Left ventricle myocardium inferior (tissue), 1 donor: Measurements from ENCODE around the gene PAM. TPM values are rescaled to one million over a fixed set of nuclear protein-coding genes. Genes with fewer than 3 reads are reported as not detected.
A peak's percentile ranks its signal among the peaks of the same experiment; 100 is the strongest.

Experiments used
- DNase-seq: peaks from one replicate; pipeline ENCODE4 v3.0.0-alpha.2; 2020
- H3K27ac ChIP-seq: fragments of 200-600 bp; replicated peaks from 2 replicates; pipeline ENCODE4 v1.8.0; 2021
- H3K27me3 ChIP-seq: fragments of 200-600 bp; 2 replicates; pipeline ENCODE4 v1.8.0; 2021; ENCODE audit warnings: low read depth
- H3K36me3 ChIP-seq: fragments of 200-600 bp; 2 replicates; pipeline ENCODE4 v1.8.0; 2021
- H3K4me1 ChIP-seq: fragments of 200-600 bp; 2 replicates; pipeline ENCODE4 v1.8.0; 2021
- H3K4me3 ChIP-seq: fragments of 200-600 bp; 2 replicates; pipeline ENCODE4 v1.8.0; 2021; ENCODE audit warnings: mild to moderate bottlenecking, moderate library complexity
- H3K9me3 ChIP-seq: fragments of 200-600 bp; replicated peaks from 2 replicates; pipeline ENCODE4 v1.8.0; 2021
- intact Hi-C: fragments of 100-400 bp; cut with micrococcal nuclease; formaldehyde crosslinking; loops from one replicate; pipeline ENCODE4 v1.11.0; 2022
- total RNA-seq: library from RNA; stranded (reverse); fragmentation: NEBNext Ultra II Directional; extraction: Animal tissue kit (Norgen Biotek cat#: 25700); gene quantifications from one replicate; pipeline ENCODE4 v1.2.1, GENCODE V29; 2021
- TF ChIP-seq, protein P1 (sequence below): fragments of 200-600 bp; IDR thresholded peaks from 2 replicates; pipeline ENCODE4 v1.8.0; 2021; ENCODE audit warnings: antibody characterized with exemption, mild to moderate bottlenecking, borderline replicate concordance
- donor health status: DM: no; HTN: yes; CAD: no; lungs with severe emphysema.

PAM gene
- total RNA-seq, 1 donor from 2014 or later = 1,051 TPM

DNA sequence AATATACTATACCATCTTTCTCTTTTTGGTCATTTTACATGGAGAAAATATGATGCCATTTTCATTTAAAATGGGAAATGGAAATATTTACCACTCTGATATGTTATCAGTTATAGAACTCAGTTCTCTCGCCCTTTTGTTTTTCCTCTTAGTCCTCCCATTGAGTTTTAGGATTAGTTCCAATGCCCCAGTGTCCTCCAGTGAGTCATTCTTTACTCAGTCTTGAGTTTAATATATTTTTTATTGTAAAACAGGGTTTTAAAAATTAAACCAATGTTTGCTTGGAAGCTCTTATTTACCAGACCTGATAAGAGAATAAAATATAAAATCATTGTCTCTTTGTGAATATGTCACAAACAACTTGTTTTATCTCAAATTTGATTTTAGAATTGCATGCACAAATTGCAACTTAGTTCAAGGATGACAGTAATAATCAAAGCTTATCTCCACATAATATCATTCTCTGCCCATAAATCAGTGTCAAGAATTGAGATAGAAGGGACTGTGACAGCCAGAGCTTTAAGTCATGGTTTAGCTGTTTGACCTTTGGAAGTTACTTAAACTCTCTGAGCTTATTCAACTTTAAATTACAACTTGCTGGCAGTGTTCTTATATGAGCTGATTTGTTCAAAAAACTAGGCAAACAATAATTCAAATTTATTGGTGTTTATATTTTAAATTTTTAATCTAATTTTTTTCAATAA, 166.4 kb downstream of the PAM start:
- Histone ChIP-seq H3K27me3 (no peaks in the 10 kb centered on the region), H3K4me1 (peaks cover 59% of the 10 kb centered on the region), H3K36me3 (peaks cover 20% of the 10 kb centered on the region), H3K27ac (peak overlapping the region; percentile 7), H3K4me3 (no peak overlapping the region), H3K9me3 (no peaks in the 10 kb centered on the region)
- TF ChIP-seq, protein P1, sequence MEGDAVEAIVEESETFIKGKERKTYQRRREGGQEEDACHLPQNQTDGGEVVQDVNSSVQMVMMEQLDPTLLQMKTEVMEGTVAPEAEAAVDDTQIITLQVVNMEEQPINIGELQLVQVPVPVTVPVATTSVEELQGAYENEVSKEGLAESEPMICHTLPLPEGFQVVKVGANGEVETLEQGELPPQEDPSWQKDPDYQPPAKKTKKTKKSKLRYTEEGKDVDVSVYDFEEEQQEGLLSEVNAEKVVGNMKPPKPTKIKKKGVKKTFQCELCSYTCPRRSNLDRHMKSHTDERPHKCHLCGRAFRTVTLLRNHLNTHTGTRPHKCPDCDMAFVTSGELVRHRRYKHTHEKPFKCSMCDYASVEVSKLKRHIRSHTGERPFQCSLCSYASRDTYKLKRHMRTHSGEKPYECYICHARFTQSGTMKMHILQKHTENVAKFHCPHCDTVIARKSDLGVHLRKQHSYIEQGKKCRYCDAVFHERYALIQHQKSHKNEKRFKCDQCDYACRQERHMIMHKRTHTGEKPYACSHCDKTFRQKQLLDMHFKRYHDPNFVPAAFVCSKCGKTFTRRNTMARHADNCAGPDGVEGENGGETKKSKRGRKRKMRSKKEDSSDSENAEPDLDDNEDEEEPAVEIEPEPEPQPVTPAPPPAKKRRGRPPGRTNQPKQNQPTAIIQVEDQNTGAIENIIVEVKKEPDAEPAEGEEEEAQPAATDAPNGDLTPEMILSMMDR = no peak
- no peak for DNase-seq
- intact Hi-C loops = no loop called here

DNA sequence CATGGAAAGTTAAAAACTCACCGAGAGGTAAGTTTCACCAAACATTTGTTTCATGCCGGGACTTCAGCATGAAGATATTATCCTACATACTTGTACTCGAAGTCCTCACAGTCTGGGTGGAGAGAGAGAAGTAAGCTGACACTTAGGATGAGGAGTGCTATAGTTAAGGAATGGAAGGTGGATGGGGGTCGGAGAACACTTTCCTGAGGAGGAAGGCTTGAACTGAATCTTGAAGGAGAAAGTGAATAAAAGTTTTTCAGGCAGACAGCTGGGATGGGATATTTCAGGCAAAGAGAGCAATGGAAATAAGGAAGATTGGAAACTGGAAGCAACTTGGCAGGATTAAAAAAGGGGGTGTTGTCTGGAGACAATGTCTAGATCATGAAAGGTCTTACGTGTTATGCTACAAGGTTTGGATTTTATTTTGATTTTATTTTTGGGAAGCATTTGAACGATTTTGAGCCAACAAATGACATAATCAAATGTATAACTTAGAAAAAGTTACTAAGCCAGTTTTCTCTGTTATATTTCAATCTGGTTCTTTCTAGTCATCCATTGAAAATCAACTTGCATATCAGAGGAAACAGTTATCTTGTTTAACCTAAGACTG, 167.1 kb downstream of the PAM start:
- Histone ChIP-seq H3K27me3 (no peaks in the 10 kb centered on the region), H3K4me1 (peaks cover 52% of the 10 kb centered on the region), H3K9me3 (no peaks in the 10 kb centered on the region), H3K36me3 (peaks cover 27% of the 10 kb centered on the region), H3K4me3 (no peak overlapping the region), H3K27ac (no peak overlapping the region)
- intact Hi-C loops = no loop called here
- TF ChIP-seq, protein P1 = no peak
- DNase-seq = no peak

DNA sequence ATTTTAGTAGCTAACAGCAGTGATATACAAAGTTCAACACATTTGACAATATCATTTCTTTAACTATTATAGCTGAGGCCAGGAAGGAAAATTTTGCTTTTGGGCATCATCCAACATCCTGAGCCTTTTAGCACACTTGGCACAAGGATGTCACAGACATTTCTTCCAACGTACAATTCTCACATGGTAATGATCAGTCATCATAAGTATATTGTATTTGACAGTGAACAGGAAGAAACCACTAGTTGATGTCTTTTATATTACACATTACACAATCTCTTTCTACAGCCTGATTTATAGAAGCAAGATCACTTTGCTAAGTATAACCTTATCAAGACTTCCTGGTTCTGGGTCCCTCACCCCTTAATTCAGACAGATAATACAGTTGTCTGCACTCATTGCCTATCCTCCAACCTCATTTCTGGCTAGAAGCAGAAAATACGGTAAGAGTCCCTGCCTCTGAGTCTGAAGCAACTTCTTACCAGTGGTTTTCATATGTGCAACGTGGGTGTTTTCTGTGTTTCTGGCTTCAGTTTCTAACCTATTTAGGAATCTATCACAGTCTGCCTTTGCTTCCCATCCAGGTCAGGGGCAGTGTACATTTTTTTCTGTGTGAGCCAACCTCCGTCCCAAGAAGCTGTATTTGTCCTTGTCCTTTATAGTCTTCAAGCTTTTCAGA, 167.8 kb downstream of the PAM start:
- DNase-seq = no peak
- H3K4me1 ChIP-seq = peaks cover 45% of the 10 kb centered on the region
- intact Hi-C loops = no loop called here
- H3K9me3 ChIP-seq = no peaks in the 10 kb centered on the region
- TF ChIP-seq, protein P1 = no peak
- no peaks in the 10 kb centered on the region for H3K27me3 ChIP-seq
- peaks cover 29% of the 10 kb centered on the region for H3K36me3 ChIP-seq
- peak overlapping the region; percentile 6 for H3K27ac ChIP-seq
- H3K4me3 ChIP-seq = no peak overlapping the region

DNA sequence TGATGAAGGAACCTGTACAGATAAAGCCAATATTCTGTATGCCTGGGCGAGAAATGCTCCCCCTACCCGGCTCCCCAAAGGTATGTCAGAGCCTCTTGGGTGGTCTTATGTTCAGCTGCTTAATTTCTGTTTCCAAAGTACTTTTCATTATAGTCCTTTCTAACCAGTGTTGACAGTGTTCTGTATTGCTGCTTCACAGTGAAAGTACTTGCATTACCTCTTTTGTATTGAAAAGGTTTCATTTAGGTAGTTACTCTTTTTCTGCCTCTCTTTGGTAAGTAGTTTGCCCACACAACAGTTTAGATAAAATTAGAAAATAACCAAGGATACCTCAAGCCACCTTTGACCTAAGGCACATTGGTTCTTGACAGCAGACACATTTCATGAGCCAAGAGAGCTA, 169.9 kb downstream of the PAM start:
- TF ChIP-seq, protein P1 = no peak
- H3K27me3 ChIP-seq = no peaks in the 10 kb centered on the region
- H3K4me3 ChIP-seq = no peak overlapping the region
- H3K4me1 ChIP-seq = peaks cover 39% of the 10 kb centered on the region
- DNase-seq = no peak
- no peaks in the 10 kb centered on the region for H3K9me3 ChIP-seq
- no peak overlapping the region for H3K27ac ChIP-seq
- H3K36me3 ChIP-seq = peaks cover 31% of the 10 kb centered on the region
- intact Hi-C loops = no loop called here

DNA sequence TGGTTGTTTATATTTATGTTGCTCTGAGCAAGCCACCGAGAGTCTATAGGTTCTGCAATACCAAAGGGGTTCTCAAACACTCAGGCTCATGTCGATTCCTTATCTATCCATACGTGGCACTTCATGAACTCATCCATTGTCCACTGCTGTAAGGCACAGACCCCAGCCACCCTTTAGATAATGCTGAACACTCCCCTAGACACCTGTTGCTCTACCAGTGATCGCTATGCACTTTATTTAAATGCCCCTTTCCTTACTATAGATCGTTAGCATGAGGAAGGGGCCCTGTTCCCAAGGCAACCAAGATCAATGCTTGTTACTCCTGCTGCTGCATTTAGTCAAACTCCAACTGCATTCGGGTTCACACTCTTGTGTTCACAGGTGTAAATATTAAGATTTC, 171.9 kb downstream of the PAM start:
- intact Hi-C loops = no loop called here
- DNase-seq = no peak
- peaks cover 31% of the 10 kb centered on the region for H3K36me3 ChIP-seq

More for the DNA sequence above, 171.9 kb downstream of the PAM start:
- Histone ChIP-seq H3K27ac (no peak overlapping the region), H3K4me3 (no peak overlapping the region), H3K27me3 (no peaks in the 10 kb centered on the region), H3K9me3 (no peaks in the 10 kb centered on the region), H3K4me1 (peaks cover 39% of the 10 kb centered on the region)
- TF ChIP-seq, protein P1 = no peak
